ENCODE data around the gene RUNDC1.

RUNDC1 gene

GRCh38 chr17:43040655-43041054 lies 60.3 kb downstream of the RUNDC1 start:
- H3K4me3 ChIP-seq (ENCODE audit: low read depth in 1 of 2, low read length in 2 of 2) = no peak overlapping the region
- H3K4me1 ChIP-seq (ENCODE audit: control insufficient read depth in 1 of 2, insufficient read depth in 2 of 2, low read length in 2 of 2) = no peaks in the 10 kb centered on the region
- H3K27ac ChIP-seq (ENCODE audit: low read depth, low read length) = no peak overlapping the region
- H3K9ac ChIP-seq (ENCODE audit: low read depth in 1 of 2, low read length in 2 of 2) = no peak overlapping the region
- no peaks in the 10 kb centered on the region for H3K27me3 ChIP-seq (ENCODE audit: control insufficient read depth in 1 of 2, insufficient read depth in 2 of 2, low read length in 2 of 2)
- no peaks in the 10 kb centered on the region for H3K9me3 ChIP-seq (ENCODE audit: control insufficient read depth in 1 of 2, low read length in 2 of 2)
- no peaks in the 10 kb centered on the region for H3K36me3 ChIP-seq (ENCODE audit: control insufficient read depth in 1 of 2, insufficient read depth in 2 of 2, low read length in 2 of 2)

- Histone ChIP-seq H3K4me1 (ENCODE audit: control insufficient read depth in 1 of 2, insufficient read depth in 2 of 2, low read length in 2 of 2) (no peaks in the 10 kb centered on the region), H3K27me3 (ENCODE audit: control insufficient read depth in 1 of 2, insufficient read depth in 2 of 2, low read length in 2 of 2) (no peaks in the 10 kb centered on the region), H3K27ac (ENCODE audit: low read depth, low read length) (no peak overlapping the region), H3K4me3 (ENCODE audit: low read depth in 1 of 2, low read length in 2 of 2) (no peak overlapping the region), H3K9me3 (ENCODE audit: control insufficient read depth in 1 of 2, low read length in 2 of 2) (no peaks in the 10 kb centered on the region), H3K36me3 (ENCODE audit: control insufficient read depth in 1 of 2, insufficient read depth in 2 of 2, low read length in 2 of 2) (no peaks in the 10 kb centered on the region), H3K9ac (ENCODE audit: low read depth in 1 of 2, low read length in 2 of 2) (no peak overlapping the region)
These were observed 61.8 kb downstream of the RUNDC1 start for GRCh38 chr17:43042025-43042628.
